Endothelial cell of umbilical vein (primary cell): ENCODE measurements around the gene NFATC1.

Experiments
- CTCF ChIP-seq, 2 donors: IDR thresholded peaks; 1 replicate in 1 of 2; 2 replicates in 1 of 2; pipeline ENCODE4 v1.5.1; 2011; ENCODE audit warnings: low read length in 2 of 2, mild to moderate bottlenecking in 2 of 2, moderate library complexity in 2 of 2, control low read depth in 1 of 2, inconsistent platforms in 1 of 2, low read depth in 1 of 2; ENCODE audit not compliant: insufficient read depth in 1 of 2; ENCODE audit errors: extremely low read depth in 1 of 2
- EZH2 ChIP-seq: IDR thresholded peaks from 2 replicates; pipeline ENCODE4 v1.6.1; 2012; ENCODE audit warnings: borderline replicate concordance, low read depth, mild to moderate bottlenecking, moderate library complexity, low read length, inconsistent platforms; ENCODE audit not compliant: severe bottlenecking
- FOS ChIP-seq: IDR thresholded peaks from 2 replicates; pipeline ENCODE4 v1.6.1; 2011; ENCODE audit warnings: mild to moderate bottlenecking, low read length, moderate library complexity, borderline replicate concordance; ENCODE audit not compliant: insufficient read depth
- POLR2AphosphoS5 ChIP-seq: IDR thresholded peaks from 2 replicates; pipeline ENCODE4 v1.6.1; 2012; ENCODE audit warnings: low read depth, mild to moderate bottlenecking, control low read depth, low read length, moderate library complexity; ENCODE audit not compliant: insufficient read depth

- no peak for TF ChIP-seq EZH2
- no peak for TF ChIP-seq CTCF (IDR thresholded peaks at IDR 0.05; ENCODE audit: extremely low read depth in 1 of 2, insufficient read depth in 1 of 2, low read depth in 1 of 2, low read length in 2 of 2)
- TF ChIP-seq POLR2AphosphoS5 = no peak
- no peak for TF ChIP-seq FOS
Measured at GRCh38 chr18:79574938-79575525, 179.3 kb downstream of the NFATC1 start.
